HG02973 (cell line): ENCODE data around the gene ZNF550.
"Not testable (repeated sequence)": the region's sequence is repeated elsewhere in the genome, so short reads cannot be mapped to it uniquely, and the experiment has no call there.

ENCODE experiments used
- ATAC-seq: cut with Tn5 transposase; IDR thresholded peaks from one replicate; pipeline ENCODE4 v1.9.1; 2021; ENCODE audit warnings: moderate library complexity; ENCODE audit not compliant: unreplicated experiment

Gene ZNF550

GRCh38 chr19:57537953-57538547 lies 21.6 kb downstream of the ZNF550 start:
- no peak for ATAC-seq

DNA sequence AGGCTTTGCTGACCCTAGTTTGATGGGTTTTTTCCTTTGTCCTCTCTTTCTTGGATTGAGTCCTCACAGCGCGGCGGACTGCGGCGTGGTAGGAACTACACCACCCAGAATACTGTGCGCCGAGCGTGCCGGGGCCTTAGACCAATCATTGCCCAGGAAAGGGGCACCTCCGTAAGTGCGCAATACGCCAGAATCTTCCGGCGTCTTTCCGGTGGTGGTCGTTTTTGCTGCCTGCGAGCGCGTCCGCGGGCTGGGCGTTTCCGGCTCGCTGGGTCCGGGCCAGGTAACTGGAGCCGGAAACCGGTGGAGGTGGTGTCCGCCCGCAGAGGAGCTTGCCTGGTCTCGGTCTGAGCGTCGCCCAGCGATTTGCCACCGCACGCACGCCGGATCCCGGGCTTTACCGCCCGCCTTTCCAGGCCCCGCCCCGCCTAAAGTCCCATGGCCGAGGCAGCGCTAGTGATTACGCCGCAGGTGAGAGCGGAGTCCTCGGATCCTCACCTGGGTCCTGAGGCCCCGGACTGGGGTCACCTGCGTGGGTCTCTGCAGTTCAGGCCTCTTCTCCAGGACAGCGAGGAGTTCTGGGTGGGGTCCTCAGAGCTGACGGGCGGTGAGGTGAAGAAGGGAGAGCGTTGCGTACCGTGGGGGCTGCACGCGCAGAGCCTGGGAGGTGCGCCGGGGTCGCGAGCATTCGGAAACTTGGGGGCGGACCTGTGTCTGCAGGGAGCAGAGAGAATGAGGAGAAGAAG lies 32.4 kb downstream of the ZNF550 start, which contains the start of gene ZNF549:
ZNF549 (plus strand) TSS at position 221 of the 746 bp plus-strand sequence; CDS start at position 439, 218 bp downstream.
- peak; percentile 96 for ATAC-seq

GRCh38 chr19:57518021-57518420 lies 41.6 kb downstream of the ZNF550 start:
- not testable (repeated sequence) for ATAC-seq

DNA sequence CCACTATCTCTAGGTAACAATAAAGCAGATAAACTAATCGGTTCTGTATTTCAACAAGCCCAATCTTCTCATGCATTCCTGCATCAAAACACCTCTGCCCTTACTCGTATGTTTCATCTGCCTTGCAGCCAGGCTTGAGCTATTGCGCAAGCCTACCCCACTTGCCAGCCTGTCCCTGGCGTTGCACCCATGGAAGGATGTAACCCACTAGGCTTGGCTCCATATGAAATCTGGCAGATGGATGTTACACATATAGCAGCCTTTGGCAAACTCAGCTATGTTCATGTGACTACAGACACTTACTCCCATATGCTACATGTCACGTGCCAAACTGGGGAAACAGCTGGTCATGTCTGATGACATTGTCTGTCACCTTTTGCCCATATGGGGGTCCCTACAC lies 44.4 kb downstream of the ZNF550 start:
- ATAC-seq = no peak

- ATAC-seq = no peak
Observed at GRCh38 chr19:57512845-57513244, 46.8 kb downstream of the ZNF550 start.

GRCh38 chr19:57511484-57511883 lies 48.2 kb downstream of the ZNF550 start:
- ATAC-seq = no peak

GRCh38 chr19:57506163-57506562 lies 53.5 kb downstream of the ZNF550 start:
- no peak for ATAC-seq

GRCh38 chr19:57500400-57500799 lies 59.3 kb downstream of the ZNF550 start:
- not testable (repeated sequence) for ATAC-seq

DNA sequence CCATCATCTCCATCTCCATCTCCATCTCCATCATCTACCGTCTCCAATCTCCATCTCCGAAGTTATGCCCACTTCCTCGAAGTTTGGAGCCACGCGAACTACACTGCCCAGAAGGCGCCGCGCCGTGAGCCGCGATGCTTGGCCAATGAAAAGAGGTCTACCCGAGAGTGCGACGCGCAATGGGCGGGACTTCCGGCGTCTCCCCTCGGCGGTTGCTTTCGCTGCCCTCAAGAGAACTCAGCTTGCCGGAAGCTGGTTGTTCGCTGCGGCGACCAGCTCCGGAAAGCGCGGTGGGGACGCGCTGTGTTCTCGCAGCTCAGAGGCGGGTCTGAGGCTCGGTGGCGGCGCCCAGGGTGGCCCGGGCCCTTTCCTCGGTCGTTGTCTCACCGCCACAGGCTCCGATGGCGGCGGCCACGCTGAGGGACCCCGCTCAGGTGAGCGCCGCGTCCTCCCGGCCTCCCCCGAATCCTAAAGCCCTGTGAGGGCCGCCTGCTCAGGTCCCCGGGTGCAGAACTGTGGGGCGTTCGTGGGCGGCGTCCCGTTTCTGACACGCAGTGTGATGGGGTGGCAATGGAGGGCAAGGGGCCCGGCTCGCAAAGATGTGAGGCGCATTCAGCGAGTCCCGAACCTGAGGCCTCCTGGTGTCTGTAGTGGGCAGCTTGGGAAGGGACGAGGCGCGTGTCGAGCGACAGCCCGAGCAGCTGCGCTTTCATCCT lies 59.8 kb downstream of the ZNF550 start, which contains the start of gene ZNF773:
ZNF773 (plus strand) TSS at position 259 of the 716 bp plus-strand sequence; CDS start at position 402, 143 bp downstream.
- ATAC-seq = peak; percentile 96

DNA sequence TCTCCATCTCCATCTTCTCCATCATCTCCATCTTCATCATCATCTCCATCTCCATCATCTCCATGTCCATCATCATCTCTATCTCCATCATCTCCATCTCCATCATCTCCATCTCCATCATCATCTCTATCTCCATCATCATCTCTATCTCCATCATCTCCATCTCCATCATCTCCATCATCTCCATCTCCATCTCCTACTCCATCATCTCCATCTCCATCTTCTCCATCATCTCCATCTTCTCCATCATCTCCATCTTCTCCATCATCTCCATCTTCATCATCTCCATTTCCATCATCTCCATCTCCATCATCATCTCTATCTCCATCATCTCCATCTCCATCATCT lies 60.4 kb downstream of the ZNF550 start:
- not testable (repeated sequence) for ATAC-seq

- not testable (repeated sequence) for ATAC-seq
Observed at GRCh38 chr19:57488299-57488644, 71.4 kb downstream of the ZNF550 start.

DNA sequence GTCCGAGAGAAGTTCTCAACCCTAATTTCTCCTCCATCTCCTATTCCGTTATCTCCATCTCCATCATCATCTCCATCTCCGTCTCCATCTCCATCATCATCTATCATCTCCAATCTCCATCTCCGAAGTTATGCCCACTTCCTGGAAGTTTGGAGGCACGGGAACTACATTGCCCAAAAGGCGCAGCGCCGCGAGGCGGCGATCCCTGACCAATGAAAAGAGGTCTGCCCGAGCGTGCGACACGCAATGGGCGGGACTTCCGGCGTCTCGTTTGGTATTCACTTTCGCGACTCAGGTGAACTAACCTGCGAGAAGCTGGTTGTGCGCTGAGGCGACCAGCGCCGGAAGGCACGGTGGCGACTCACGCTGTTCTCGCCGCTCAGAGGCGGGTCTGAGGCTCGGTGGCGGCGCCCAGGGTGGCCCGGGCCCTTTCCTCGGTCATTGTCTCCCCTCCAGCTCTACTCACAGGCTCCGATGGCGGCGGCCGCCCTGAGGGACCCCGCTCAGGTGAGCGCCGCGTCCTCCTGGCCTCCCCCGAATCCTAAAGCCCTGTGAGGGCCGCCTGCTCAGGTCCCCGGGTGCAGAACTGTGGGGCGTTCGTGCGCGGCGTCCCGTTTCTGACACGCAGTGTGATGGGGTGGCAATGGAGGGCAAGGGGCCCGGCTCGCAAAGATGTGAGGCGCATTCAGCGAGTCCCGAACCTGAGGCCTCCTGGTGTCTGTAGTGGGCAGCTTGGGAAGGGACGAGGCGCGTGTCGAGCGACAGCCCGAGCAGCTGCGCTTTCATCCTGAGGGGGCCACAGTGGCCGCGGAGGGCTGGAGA lies 72.0 kb downstream of the ZNF550 start, which contains the start of gene ZNF419:
ZNF419 (plus strand) TSS at position 274 of the 822 bp plus-strand sequence; CDS start at position 475, 201 bp downstream.
- peak; percentile 94 for ATAC-seq
